HS-27A (cell line): ENCODE results near the gene ARHGEF26.

Source experiments
- DNase-seq: peaks from one replicate; pipeline ENCODE4 v3.0.0-alpha.2; 2012; ENCODE audit warnings: low read depth, missing footprints

Gene ARHGEF26

GRCh38 chr3:154197751-154198150 is 76.6 kb downstream of the ARHGEF26 start:
- DNase-seq = no peak

- DNase-seq = no peak
These were observed 88.3 kb downstream of the ARHGEF26 start for GRCh38 chr3:154209499-154209898.

- no peak for DNase-seq
These were observed 89.8 kb downstream of the ARHGEF26 start for GRCh38 chr3:154210986-154211385.

- no peak for DNase-seq
These were observed 93.1 kb downstream of the ARHGEF26 start for GRCh38 chr3:154214306-154214705.

GRCh38 chr3:154217671-154218070 is 96.5 kb downstream of the ARHGEF26 start:
- no peak for DNase-seq

- no peak for DNase-seq
These were observed 97.5 kb downstream of the ARHGEF26 start for GRCh38 chr3:154218728-154219127.

- DNase-seq = no peak
These were observed 99.3 kb downstream of the ARHGEF26 start for GRCh38 chr3:154220462-154220861.

GRCh38 chr3:154223519-154223918 is 102.3 kb downstream of the ARHGEF26 start:
- DNase-seq = no peak

GRCh38 chr3:154224366-154224765 is 103.2 kb downstream of the ARHGEF26 start:
- no peak for DNase-seq

GRCh38 chr3:154224866-154225265 is 103.7 kb downstream of the ARHGEF26 start:
- no peak for DNase-seq

GRCh38 chr3:154225536-154225935 is 104.3 kb downstream of the ARHGEF26 start:
- no peak for DNase-seq

- DNase-seq = no peak
These were observed 106.3 kb downstream of the ARHGEF26 start for GRCh38 chr3:154227531-154227930.

- DNase-seq = no peak
These were observed 107.5 kb downstream of the ARHGEF26 start for GRCh38 chr3:154228561-154229216.

GRCh38 chr3:154229217-154229590 is 108.0 kb downstream of the ARHGEF26 start:
- DNase-seq = no peak

GRCh38 chr3:154235330-154235729 is 114.1 kb downstream of the ARHGEF26 start:
- no peak for DNase-seq

GRCh38 chr3:154236331-154236730 is 115.1 kb downstream of the ARHGEF26 start:
- no peak for DNase-seq

GRCh38 chr3:154240235-154240634 is 119.0 kb downstream of the ARHGEF26 start:
- DNase-seq = no peak

GRCh38 chr3:154241496-154241895 is 120.3 kb downstream of the ARHGEF26 start:
- no peak for DNase-seq

GRCh38 chr3:154242766-154243165 is 121.6 kb downstream of the ARHGEF26 start:
- no peak for DNase-seq

GRCh38 chr3:154243353-154243752 is 122.2 kb downstream of the ARHGEF26 start:
- no peak for DNase-seq

- no peak for DNase-seq
These were observed 123.5 kb downstream of the ARHGEF26 start for GRCh38 chr3:154244644-154245043.

- no peak for DNase-seq
These were observed 126.7 kb downstream of the ARHGEF26 start for GRCh38 chr3:154247806-154248415.

GRCh38 chr3:154250291-154250690 is 129.1 kb downstream of the ARHGEF26 start:
- no peak for DNase-seq

GRCh38 chr3:154251610-154252009 is 130.4 kb downstream of the ARHGEF26 start:
- no peak for DNase-seq
